WTC11 (cell line): ENCODE measurements around the gene AKAP13. TPM values are rescaled to one million over a fixed set of nuclear protein-coding genes. Genes with fewer than 3 reads are reported as not detected.

Experiments
- ATAC-seq: fragments of 200-7000 bp; cut with Tn5 transposase; 2 replicates; pipeline ENCODE4 v1.10.0; 2021; ENCODE audit warnings: mild to moderate bottlenecking, moderate library complexity
- CTCF ChIA-PET: fragments of 300-600 bp; sonication (Branson Sonifier 250); formaldehyde crosslinking; loops from one replicate; lab custom pipeline; 2021; ENCODE audit warnings: antibody characterized with exemption; lab: Charles Lee
- POLR2A ChIA-PET: fragments of 350-600 bp; sonication (Branson Sonifier 250); formaldehyde crosslinking; loops from one replicate; lab custom pipeline; 2021; ENCODE audit warnings: antibody characterized with exemption; lab: Charles Lee
- DNase-seq: peaks from one replicate; pipeline ENCODE4 v3.0.0; 2021; ENCODE audit warnings: low spot score
- H3K27ac Mint-ChIP-seq: 2 replicates; pipeline ENCODE4 v1.8.0; 2021; ENCODE audit warnings: mixed read lengths
- H3K27me3 Mint-ChIP-seq: 2 replicates; pipeline ENCODE4 v1.8.0; 2021; ENCODE audit warnings: low read depth, mild to moderate bottlenecking, moderate library complexity, mixed read lengths
- H3K36me3 Mint-ChIP-seq: 2 replicates; pipeline ENCODE4 v1.8.0; 2021; ENCODE audit warnings: mixed read lengths
- H3K4me1 Mint-ChIP-seq: 2 replicates; pipeline ENCODE4 v1.8.0; 2022; ENCODE audit warnings: mixed read lengths
- H3K4me3 Mint-ChIP-seq: 2 replicates; pipeline ENCODE4 v1.8.0; 2021; ENCODE audit warnings: mild to moderate bottlenecking, moderate library complexity, mixed read lengths
- H3K9me3 Mint-ChIP-seq: 2 replicates; pipeline ENCODE4 v1.8.0; 2021; ENCODE audit warnings: mixed read lengths
- ESRRA ChIP-seq: sonication (generic); formaldehyde crosslinking; IDR thresholded peaks from 2 replicates; pipeline ENCODE4 v1.8.1; 2022; ENCODE audit warnings: mild to moderate bottlenecking, missing genetic modification reagents, borderline replicate concordance
- FOXJ3 ChIP-seq: sonication (generic); formaldehyde crosslinking; IDR thresholded peaks from 2 replicates; pipeline ENCODE4 v1.9.0; 2021; ENCODE audit warnings: missing genetic modification reagents, mild to moderate bottlenecking, borderline replicate concordance
- FOXK1 ChIP-seq: sonication (generic); formaldehyde crosslinking; IDR thresholded peaks from 2 replicates; pipeline ENCODE4 v1.8.0; 2022; ENCODE audit warnings: mild to moderate bottlenecking, moderate library complexity, missing genetic modification reagents
- GRHL2 ChIP-seq: fragments of 250-450 bp; sonication (Bioruptor Pico); IDR thresholded peaks from 2 replicates; pipeline ENCODE4 v1.8.0; 2022; ENCODE audit warnings: mild to moderate bottlenecking, moderate library complexity; ENCODE audit not compliant: insufficient replicate concordance, severe bottlenecking
- IRF2 ChIP-seq: sonication (generic); formaldehyde crosslinking; IDR thresholded peaks from 2 replicates; pipeline ENCODE4 v1.8.0; 2022; ENCODE audit warnings: low read depth, missing genetic modification reagents, borderline replicate concordance
- JAZF1 ChIP-seq: fragments of 250-450 bp; sonication (Bioruptor Pico); IDR thresholded peaks from 2 replicates; pipeline ENCODE4 v1.9.0; 2021; ENCODE audit warnings: moderate library complexity, mild to moderate bottlenecking, inconsistent platforms
- JUN ChIP-seq: sonication (generic); formaldehyde crosslinking; IDR thresholded peaks from 2 replicates; pipeline ENCODE4 v1.8.0; 2023; ENCODE audit warnings: mild to moderate bottlenecking, missing genetic modification reagents
- RELA ChIP-seq: sonication (generic); formaldehyde crosslinking; IDR thresholded peaks from 2 replicates; pipeline ENCODE4 v1.8.1; 2022; ENCODE audit warnings: missing genetic modification reagents, mild to moderate bottlenecking, borderline replicate concordance
- SMAD4 ChIP-seq: sonication (generic); formaldehyde crosslinking; IDR thresholded peaks from 2 replicates; pipeline ENCODE4 v1.8.0; 2022; ENCODE audit warnings: mild to moderate bottlenecking, missing genetic modification reagents
- TEAD1 ChIP-seq: sonication (generic); formaldehyde crosslinking; IDR thresholded peaks from 2 replicates; pipeline ENCODE4 v1.8.0; 2022; ENCODE audit warnings: mild to moderate bottlenecking, missing genetic modification reagents
- ZNF263 ChIP-seq: sonication (generic); formaldehyde crosslinking; IDR thresholded peaks from 2 replicates; pipeline ENCODE4 v1.8.1; 2022; ENCODE audit warnings: low read depth, mild to moderate bottlenecking, moderate library complexity, missing genetic modification reagents
- ZNF317 ChIP-seq: sonication (generic); formaldehyde crosslinking; IDR thresholded peaks from 2 replicates; pipeline ENCODE4 v1.8.1; 2023; ENCODE audit warnings: low read depth, mild to moderate bottlenecking, moderate library complexity, missing genetic modification reagents, borderline replicate concordance
- ZNF416 ChIP-seq: fragments of 250-450 bp; sonication (Bioruptor Pico); IDR thresholded peaks from 2 replicates; pipeline ENCODE4 v1.9.0; 2021; ENCODE audit warnings: mild to moderate bottlenecking, inconsistent platforms
- ZNF423 ChIP-seq: fragments of 250-450 bp; sonication (Bioruptor Pico); IDR thresholded peaks from 2 replicates; pipeline ENCODE4 v2.1.2; 2022; ENCODE audit warnings: mild to moderate bottlenecking, moderate library complexity
- ZNF671 ChIP-seq: fragments of 250-450 bp; sonication (Bioruptor Pico); IDR thresholded peaks from 2 replicates; pipeline ENCODE4 v1.8.0; 2021; ENCODE audit warnings: mild to moderate bottlenecking
- total RNA-seq: library from RNA; stranded (reverse); gene quantifications from 3 replicates; pipeline ENCODE4 v1.2.3, GENCODE V29; 2021
- TF ChIP-seq, protein P1 (sequence below): sonication (generic); formaldehyde crosslinking; IDR thresholded peaks from 2 replicates; pipeline ENCODE4 v1.8.0; 2023; ENCODE audit warnings: missing genetic modification reagents
- TF ChIP-seq, protein P2 (sequence below): sonication (generic); formaldehyde crosslinking; IDR thresholded peaks from 2 replicates; pipeline ENCODE4 v1.8.1; 2022; ENCODE audit warnings: low read depth, missing genetic modification reagents, borderline replicate concordance
- TF ChIP-seq, protein P3 (sequence below): sonication (generic); formaldehyde crosslinking; IDR thresholded peaks from 2 replicates; pipeline ENCODE4 v1.8.0; 2023; ENCODE audit warnings: mild to moderate bottlenecking, missing genetic modification reagents
- TF ChIP-seq, protein P4 (sequence below): sonication (generic); formaldehyde crosslinking; IDR thresholded peaks from 2 replicates; pipeline ENCODE4 v1.8.1; 2022; ENCODE audit warnings: low read depth, mild to moderate bottlenecking, moderate library complexity, missing genetic modification reagents, borderline replicate concordance
- TF ChIP-seq, protein P5 (sequence below): sonication (generic); formaldehyde crosslinking; IDR thresholded peaks from 2 replicates; pipeline ENCODE4 v1.8.1; 2023; ENCODE audit warnings: mild to moderate bottlenecking, missing genetic modification reagents
- TF ChIP-seq, protein P6 (sequence below): sonication (generic); formaldehyde crosslinking; conservative IDR thresholded peaks from 2 replicates; pipeline ENCODE4 v1.8.1; 2023; ENCODE audit warnings: mild to moderate bottlenecking, low read depth, missing genetic modification reagents, moderate library complexity
- TF ChIP-seq, protein P7 (sequence below): sonication (generic); formaldehyde crosslinking; IDR thresholded peaks from 2 replicates; pipeline ENCODE4 v1.8.1; 2022; ENCODE audit warnings: missing genetic modification reagents, borderline replicate concordance

The AKAP13 gene
- total RNA-seq, 1 experiment from 2014 or later: 50.3 TPM

DNA sequence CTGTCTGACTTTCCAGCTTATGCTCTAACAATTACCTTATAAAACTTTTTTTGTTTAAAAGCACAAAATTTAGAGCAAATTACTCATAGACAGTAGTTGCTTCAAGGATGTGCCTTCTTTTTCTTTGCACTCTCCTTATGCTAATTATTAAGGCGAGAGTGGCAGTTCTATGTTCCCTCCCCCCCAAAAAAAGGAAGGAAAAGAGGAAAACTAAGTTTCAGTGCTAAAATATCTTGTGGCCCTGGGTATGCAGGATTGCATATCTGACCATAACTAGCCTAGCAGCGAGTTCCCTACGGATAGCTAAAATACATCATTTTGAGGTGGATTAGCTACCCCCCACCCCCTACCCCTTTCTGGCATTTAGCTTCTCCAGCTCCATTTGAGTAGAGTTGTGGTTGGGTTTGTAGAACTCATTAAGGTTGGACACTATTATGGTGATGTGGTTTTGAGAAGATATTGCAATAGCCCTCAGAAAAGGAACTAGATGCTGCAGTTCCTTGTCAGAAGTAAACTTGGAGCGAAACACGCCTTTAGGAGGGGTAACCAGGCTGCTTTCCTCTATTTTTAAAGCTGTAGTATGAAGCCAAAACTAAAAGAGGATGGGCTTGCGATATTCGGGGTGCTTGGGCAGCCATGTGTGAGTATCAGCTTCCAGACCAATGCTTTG lies 174.6 kb downstream of the AKAP13 start (continued):
- TF ChIP-seq GRHL2 (CRISPR knock-in tag): no peak
- TF ChIP-seq, protein P1, sequence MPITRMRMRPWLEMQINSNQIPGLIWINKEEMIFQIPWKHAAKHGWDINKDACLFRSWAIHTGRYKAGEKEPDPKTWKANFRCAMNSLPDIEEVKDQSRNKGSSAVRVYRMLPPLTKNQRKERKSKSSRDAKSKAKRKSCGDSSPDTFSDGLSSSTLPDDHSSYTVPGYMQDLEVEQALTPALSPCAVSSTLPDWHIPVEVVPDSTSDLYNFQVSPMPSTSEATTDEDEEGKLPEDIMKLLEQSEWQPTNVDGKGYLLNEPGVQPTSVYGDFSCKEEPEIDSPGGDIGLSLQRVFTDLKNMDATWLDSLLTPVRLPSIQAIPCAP (CRISPR knock-in tag): no peak
- TF ChIP-seq FOXJ3 (CRISPR knock-in tag): no peak
- TF ChIP-seq, protein P2, sequence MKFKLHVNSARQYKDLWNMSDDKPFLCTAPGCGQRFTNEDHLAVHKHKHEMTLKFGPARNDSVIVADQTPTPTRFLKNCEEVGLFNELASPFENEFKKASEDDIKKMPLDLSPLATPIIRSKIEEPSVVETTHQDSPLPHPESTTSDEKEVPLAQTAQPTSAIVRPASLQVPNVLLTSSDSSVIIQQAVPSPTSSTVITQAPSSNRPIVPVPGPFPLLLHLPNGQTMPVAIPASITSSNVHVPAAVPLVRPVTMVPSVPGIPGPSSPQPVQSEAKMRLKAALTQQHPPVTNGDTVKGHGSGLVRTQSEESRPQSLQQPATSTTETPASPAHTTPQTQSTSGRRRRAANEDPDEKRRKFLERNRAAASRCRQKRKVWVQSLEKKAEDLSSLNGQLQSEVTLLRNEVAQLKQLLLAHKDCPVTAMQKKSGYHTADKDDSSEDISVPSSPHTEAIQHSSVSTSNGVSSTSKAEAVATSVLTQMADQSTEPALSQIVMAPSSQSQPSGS (CRISPR knock-in tag): no peak

DNA sequence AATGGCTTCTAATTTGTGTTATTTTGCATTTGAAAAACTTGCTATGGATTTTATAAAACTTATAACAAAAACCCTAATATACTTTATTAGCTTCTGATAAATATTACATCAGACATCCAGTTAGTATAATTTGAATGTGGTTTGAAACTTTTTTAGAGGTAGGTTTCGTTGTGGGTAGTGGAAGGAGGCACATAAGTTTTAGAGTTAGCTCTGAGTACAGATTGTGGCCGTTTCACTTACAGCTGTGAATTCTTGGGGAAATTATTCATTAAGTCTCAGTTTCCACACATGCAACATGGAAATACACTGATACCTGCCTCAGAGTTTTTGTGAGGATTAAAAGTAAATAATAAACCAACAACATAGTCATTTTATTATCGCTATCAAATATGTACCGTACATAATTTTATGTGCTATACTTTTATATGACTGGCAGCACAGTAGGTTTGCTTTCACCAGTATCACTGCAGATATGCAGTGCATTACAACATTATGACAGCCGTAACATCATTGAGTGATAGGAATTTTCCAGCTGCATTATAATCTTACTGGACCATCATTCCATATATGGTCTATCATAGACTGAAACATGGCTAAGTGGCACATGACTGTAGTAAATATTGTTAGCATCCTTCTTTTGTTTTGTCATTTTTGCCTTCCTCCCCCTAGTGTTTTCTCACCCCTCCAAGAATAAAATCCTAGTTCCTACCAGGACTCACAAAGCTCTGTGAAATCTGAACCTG lies 175.6 kb downstream of the AKAP13 start:
- Mint-ChIP-seq H3K27me3 (no peaks in the 10 kb centered on the region), H3K4me3 (no peak overlapping the region)
- ATAC-seq: no peak
- CTCF ChIA-PET: interaction anchor here (3.7 kb wide), 1 partner anchor 12 kb away, joined by 17 read pairs; no protein-coding TSS in a partner anchor
- TF ChIP-seq ZNF317 (CRISPR knock-in tag): no peak
- TF ChIP-seq JUN (CRISPR knock-in tag): no peak
- no peak for TF ChIP-seq IRF2 (CRISPR knock-in tag)
- TF ChIP-seq SMAD4 (CRISPR knock-in tag): no peak
- TF ChIP-seq RELA: no peak
- TF ChIP-seq ZNF263 (CRISPR knock-in tag): no peak
- TF ChIP-seq TEAD1 (CRISPR knock-in tag): no peak
- TF ChIP-seq, protein P3, sequence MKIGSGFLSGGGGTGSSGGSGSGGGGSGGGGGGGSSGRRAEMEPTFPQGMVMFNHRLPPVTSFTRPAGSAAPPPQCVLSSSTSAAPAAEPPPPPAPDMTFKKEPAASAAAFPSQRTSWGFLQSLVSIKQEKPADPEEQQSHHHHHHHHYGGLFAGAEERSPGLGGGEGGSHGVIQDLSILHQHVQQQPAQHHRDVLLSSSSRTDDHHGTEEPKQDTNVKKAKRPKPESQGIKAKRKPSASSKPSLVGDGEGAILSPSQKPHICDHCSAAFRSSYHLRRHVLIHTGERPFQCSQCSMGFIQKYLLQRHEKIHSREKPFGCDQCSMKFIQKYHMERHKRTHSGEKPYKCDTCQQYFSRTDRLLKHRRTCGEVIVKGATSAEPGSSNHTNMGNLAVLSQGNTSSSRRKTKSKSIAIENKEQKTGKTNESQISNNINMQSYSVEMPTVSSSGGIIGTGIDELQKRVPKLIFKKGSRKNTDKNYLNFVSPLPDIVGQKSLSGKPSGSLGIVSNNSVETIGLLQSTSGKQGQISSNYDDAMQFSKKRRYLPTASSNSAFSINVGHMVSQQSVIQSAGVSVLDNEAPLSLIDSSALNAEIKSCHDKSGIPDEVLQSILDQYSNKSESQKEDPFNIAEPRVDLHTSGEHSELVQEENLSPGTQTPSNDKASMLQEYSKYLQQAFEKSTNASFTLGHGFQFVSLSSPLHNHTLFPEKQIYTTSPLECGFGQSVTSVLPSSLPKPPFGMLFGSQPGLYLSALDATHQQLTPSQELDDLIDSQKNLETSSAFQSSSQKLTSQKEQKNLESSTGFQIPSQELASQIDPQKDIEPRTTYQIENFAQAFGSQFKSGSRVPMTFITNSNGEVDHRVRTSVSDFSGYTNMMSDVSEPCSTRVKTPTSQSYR: no peak
- TF ChIP-seq ZNF416 (CRISPR knock-in tag): no peak
- TF ChIP-seq, protein P4, sequence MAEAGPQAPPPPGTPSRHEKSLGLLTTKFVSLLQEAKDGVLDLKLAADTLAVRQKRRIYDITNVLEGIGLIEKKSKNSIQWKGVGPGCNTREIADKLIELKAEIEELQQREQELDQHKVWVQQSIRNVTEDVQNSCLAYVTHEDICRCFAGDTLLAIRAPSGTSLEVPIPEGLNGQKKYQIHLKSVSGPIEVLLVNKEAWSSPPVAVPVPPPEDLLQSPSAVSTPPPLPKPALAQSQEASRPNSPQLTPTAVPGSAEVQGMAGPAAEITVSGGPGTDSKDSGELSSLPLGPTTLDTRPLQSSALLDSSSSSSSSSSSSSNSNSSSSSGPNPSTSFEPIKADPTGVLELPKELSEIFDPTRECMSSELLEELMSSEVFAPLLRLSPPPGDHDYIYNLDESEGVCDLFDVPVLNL: no peak
- TF ChIP-seq, protein P5, sequence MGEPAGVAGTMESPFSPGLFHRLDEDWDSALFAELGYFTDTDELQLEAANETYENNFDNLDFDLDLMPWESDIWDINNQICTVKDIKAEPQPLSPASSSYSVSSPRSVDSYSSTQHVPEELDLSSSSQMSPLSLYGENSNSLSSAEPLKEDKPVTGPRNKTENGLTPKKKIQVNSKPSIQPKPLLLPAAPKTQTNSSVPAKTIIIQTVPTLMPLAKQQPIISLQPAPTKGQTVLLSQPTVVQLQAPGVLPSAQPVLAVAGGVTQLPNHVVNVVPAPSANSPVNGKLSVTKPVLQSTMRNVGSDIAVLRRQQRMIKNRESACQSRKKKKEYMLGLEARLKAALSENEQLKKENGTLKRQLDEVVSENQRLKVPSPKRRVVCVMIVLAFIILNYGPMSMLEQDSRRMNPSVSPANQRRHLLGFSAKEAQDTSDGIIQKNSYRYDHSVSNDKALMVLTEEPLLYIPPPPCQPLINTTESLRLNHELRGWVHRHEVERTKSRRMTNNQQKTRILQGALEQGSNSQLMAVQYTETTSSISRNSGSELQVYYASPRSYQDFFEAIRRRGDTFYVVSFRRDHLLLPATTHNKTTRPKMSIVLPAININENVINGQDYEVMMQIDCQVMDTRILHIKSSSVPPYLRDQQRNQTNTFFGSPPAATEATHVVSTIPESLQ: no peak
- TF ChIP-seq ZNF671 (CRISPR knock-in tag): no peak
- no peak for TF ChIP-seq ESRRA (CRISPR knock-in tag)
- TF ChIP-seq FOXK1 (CRISPR knock-in tag): no peak
- TF ChIP-seq ZNF423 (CRISPR knock-in tag): no peak
- TF ChIP-seq JAZF1 (CRISPR knock-in tag): no peak
- TF ChIP-seq, protein P6, sequence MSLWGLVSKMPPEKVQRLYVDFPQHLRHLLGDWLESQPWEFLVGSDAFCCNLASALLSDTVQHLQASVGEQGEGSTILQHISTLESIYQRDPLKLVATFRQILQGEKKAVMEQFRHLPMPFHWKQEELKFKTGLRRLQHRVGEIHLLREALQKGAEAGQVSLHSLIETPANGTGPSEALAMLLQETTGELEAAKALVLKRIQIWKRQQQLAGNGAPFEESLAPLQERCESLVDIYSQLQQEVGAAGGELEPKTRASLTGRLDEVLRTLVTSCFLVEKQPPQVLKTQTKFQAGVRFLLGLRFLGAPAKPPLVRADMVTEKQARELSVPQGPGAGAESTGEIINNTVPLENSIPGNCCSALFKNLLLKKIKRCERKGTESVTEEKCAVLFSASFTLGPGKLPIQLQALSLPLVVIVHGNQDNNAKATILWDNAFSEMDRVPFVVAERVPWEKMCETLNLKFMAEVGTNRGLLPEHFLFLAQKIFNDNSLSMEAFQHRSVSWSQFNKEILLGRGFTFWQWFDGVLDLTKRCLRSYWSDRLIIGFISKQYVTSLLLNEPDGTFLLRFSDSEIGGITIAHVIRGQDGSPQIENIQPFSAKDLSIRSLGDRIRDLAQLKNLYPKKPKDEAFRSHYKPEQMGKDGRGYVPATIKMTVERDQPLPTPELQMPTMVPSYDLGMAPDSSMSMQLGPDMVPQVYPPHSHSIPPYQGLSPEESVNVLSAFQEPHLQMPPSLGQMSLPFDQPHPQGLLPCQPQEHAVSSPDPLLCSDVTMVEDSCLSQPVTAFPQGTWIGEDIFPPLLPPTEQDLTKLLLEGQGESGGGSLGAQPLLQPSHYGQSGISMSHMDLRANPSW (CRISPR knock-in tag): no peak
- TF ChIP-seq, protein P7, sequence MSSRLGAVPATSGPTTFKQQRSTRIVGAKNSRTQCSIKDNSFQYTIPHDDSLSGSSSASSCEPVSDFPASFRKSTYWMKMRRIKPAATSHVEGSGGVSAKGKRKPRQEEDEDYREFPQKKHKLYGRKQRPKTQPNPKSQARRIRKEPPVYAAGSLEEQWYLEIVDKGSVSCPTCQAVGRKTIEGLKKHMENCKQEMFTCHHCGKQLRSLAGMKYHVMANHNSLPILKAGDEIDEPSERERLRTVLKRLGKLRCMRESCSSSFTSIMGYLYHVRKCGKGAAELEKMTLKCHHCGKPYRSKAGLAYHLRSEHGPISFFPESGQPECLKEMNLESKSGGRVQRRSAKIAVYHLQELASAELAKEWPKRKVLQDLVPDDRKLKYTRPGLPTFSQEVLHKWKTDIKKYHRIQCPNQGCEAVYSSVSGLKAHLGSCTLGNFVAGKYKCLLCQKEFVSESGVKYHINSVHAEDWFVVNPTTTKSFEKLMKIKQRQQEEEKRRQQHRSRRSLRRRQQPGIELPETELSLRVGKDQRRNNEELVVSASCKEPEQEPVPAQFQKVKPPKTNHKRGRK: no peak
- TF ChIP-seq, all 79 proteins: peak for 0
- Mint-ChIP-seq H3K9me3 (peaks cover 9% of the 10 kb centered on the region), H3K4me1 (peaks cover 33% of the 10 kb centered on the region), H3K36me3 (peaks cover 15% of the 10 kb centered on the region), H3K27ac (no peak overlapping the region)
- DNase-seq: no peak
- POLR2A ChIA-PET: no interaction called here
